Measurements from ENCODE around the gene ADAMTS13. TPM values are rescaled to one million over a fixed set of nuclear protein-coding genes. Genes with fewer than 3 reads are reported as not detected.
"Not testable (repeated sequence)": the region's sequence is repeated elsewhere in the genome, so short reads cannot be mapped to it uniquely, and the experiment has no call there.

The ADAMTS13 gene
- total RNA-seq, 2 experiments from 2014 or later, result 0.89 to 1.4 TPM

DNA sequence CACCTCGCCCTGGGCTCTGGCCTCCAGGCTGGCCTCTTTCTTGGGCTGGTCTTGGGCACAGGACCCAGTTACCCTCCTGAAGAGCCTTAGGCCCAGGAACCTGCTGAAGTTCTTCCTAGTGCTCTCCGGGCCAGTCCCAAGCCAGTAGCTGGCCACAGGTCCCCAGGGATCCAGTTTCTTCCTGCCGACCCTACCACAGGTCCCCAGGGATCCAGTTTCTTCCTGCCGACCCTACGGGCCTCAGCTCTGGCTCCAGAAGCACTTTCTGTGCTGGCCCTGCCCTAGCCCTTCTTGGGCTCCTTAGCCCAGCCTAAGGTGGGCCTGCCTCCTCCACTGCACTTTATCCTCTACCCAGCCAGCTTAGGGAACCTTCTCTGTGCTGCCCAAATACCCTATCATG is 19.4 kb downstream of the ADAMTS13 start:
- POLR2A ChIA-PET, result no interaction called here
- CTCF ChIA-PET, result no interaction called here

DNA sequence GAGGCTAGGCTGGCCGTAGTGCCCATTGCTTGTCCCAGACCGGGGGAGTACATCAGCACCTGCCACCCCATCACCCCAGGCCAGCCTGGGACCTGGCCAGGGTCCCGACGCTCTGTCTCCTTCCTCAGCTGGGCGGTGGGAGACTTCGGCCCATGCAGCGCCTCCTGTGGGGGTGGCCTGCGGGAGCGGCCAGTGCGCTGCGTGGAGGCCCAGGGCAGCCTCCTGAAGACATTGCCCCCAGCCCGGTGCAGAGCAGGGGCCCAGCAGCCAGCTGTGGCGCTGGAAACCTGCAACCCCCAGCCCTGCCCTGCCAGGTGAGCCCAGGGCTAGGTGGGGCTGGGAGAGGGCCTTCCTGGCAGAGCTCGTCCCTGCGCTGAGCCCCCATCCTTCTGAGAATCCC is 21.1 kb downstream of the ADAMTS13 start:
- CTCF ChIA-PET, result no interaction called here

DNA sequence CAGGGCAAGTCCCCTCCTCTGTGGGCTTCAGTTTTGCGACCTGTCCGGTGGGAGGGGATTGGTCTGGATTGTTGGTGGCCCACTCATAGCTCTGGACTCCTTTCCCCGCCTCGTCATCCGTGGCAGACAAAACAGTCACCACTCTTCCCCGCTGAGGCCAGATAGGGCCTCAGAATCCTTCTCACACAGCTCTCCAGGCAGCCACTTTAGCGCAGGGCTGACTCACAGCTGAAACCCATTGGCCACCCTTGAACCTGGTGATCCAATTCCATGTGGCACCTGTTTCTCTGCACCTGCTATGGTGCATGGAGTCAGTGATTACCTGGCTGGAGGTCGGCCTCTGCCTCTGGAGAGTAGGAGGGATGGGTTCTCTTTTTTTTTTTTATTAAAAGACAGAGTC is 21.8 kb downstream of the ADAMTS13 start:
- ChIA-PET CTCF (no interaction called here), POLR2A (no interaction called here)

More for the DNA sequence above, 21.1 kb downstream of the ADAMTS13 start:
- POLR2A ChIA-PET, result no interaction called here

DNA sequence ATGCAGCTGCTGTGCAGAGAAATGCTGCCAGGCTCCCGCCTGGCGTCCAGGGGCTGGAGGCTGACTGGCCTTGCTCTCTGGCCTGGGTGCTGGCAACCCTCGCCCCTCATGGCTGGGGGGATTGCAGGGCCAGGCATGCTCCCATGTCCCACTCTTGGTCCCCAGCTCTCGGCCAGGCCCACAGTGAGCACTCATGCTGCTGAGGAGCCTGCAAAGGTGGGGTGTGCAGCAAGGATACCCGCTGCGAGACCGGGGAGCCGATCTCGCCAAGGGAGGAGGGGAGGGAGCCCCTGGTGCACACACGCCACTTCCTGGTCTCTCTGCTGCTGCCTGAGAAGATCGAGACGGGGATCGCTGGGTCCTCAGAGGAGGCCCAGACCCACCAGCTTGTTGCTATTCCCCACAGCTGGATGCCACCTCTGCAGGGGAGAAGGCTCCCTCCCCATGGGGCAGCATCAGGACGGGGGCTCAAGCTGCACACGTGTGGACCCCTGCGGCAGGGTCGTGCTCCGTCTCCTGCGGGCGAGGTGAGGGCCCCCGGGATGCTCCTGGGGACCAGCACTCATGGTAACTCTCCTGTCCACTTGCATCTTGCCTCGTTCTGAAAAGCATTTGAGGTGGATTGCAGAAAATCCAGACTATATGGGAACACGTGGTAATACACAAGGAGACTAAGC is 23.3 kb downstream of the ADAMTS13 start:
- CTCF ChIA-PET, result no interaction called here
- POLR2A ChIA-PET, result no interaction called here

DNA sequence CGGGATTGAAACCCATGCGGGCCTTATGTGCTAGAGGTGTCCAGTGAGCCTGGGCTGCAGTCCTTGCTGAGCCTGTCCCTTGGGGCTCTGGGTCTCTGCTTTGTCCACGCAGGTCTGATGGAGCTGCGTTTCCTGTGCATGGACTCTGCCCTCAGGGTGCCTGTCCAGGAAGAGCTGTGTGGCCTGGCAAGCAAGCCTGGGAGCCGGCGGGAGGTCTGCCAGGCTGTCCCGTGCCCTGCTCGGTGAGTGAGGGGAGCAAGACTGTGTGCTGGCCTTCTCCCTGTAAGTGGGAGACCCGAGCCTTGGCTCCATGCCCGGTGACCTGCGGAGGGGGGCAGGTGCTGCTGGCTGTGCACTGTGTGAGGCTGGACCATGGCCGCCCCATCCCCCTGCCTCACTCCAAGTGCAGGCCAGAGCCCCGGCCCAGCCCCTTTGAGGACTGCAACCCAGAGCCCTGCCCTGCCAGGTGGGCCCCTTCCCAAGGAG is 26.4 kb downstream of the ADAMTS13 start:
- CTCF ChIA-PET, result no interaction called here
- POLR2A ChIA-PET, result no interaction called here

DNA sequence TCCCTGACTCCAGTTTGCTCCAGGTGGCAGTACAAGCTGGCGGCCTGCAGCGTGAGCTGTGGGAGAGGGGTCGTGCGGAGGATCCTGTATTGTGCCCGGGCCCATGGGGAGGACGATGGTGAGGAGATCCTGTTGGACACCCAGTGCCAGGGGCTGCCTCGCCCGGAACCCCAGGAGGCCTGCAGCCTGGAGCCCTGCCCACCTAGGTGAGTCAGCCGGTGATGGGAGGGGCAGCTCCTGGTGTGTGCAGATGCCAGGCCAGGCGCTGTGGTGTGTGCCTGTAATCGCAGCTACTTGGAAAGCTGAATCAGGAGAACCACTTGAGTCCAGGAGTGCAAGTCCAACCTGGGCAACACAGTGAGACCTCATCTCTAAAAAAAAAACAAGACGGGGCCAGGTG is 27.6 kb downstream of the ADAMTS13 start:
- POLR2A ChIA-PET, result no interaction called here
- CTCF ChIA-PET, result no interaction called here

DNA sequence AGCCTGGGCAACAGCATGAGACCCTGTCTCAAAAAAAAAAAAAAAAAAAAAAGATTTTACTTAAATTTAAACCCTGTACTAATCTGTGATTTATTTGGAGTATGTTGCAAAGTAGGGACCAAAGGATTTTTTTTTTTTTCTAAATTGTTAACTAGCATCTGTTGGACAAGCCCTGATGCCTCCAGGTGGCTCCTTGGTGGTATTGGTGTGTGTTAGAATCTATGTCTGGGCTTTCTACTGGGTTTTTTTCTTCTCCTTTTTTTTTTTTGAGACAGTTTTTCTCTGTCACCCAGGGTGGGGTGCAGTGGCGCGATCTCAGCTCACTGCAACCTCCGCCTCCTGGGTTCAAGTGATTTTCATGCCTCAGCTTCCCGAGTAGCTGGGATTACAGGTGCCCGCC is 29.7 kb downstream of the ADAMTS13 start:
- POLR2A ChIA-PET, CTCF ChIA-PET: not testable (repeated sequence)

DNA sequence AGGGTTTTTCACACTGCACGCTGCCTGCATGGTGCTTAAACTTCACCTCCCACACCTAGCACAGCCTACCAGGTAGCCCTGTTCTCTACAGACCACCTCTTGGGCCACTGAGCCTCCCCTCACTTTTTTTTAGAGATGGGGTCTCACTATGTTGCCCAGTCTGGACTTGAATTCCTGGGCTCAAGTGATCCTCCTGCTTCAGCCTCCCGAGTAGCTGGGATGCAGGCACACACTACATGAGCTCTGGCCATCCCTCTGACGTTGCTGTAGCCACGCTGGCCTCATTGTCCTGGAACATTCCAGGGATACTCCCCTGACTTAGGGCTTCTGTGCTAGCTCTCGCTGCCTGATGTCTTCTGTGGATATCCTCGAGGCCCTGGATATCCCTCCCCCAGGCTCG is 30.4 kb downstream of the ADAMTS13 start:
- CTCF ChIA-PET, result no interaction called here
- POLR2A ChIA-PET, result interaction anchor here (0.6 kb wide), 1 partner anchor 1053 kb away, joined by 7 read pairs; no protein-coding TSS in a partner anchor

DNA sequence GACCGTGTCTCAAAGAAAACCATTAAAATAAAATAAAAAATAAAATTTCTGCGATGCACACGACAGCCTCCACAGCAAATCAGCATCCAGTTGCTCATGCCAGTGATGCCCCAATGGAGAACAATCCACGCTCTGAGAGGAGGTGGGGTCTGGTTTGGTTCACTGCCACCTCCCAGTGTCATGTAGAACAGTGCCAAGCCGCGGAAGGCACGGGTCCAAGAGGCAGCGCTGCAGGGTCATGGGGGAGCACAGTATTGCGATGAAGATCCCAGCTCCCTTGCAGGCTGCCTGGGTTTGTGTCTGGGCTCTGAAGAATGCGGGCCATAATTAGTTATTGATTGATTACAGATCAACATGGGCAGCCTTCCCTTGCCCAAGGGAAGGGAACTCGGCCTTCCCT is 31.5 kb downstream of the ADAMTS13 start:
- CTCF ChIA-PET, result no interaction called here
- POLR2A ChIA-PET, result no interaction called here

DNA sequence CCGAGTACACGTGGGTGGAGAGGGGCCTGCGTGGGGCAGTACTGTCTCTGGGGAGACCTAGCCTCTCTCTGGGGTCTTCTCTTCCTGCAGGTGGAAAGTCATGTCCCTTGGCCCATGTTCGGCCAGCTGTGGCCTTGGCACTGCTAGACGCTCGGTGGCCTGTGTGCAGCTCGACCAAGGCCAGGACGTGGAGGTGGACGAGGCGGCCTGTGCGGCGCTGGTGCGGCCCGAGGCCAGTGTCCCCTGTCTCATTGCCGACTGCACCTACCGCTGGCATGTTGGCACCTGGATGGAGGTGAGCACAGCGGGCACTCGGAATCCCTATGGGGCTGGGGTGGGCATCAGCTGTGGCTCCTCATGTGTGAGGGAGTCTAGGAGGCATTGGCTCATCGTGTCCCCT is 32.2 kb downstream of the ADAMTS13 start:
- POLR2A ChIA-PET, result no interaction called here
- CTCF ChIA-PET, result interaction anchor here (0.5 kb wide), 1 partner anchor 28 kb away, joined by 4 read pairs; no protein-coding TSS in a partner anchor

DNA sequence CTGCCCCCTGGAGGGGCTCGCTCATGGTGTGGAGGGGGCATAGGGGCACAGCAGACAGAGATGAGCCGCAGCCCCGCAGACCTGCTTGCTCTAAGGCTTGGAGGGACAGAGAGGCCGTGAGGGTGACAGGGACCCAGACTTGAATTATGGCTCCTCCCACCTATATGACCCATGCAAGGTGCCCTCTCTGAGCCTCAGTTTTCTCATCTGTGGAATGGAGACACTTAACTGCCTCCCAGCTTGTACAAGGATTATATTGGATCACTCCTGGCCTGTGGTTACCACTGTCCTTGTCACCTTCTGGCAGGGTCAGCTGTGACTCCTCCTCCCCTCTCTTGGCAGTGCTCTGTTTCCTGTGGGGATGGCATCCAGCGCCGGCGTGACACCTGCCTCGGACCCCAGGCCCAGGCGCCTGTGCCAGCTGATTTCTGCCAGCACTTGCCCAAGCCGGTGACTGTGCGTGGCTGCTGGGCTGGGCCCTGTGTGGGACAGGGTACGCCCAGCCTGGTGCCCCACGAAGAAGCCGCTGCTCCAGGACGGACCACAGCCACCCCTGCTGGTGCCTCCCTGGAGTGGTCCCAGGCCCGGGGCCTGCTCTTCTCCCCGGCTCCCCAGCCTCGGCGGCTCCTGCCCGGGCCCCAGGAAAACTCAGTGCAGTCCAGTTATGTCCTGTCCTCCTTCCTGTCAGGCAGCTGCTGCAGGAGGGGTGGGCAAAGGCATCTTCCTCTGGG is 32.9 kb downstream of the ADAMTS13 start:
- ChIA-PET CTCF (interaction anchor here (0.5 kb wide), 1 partner anchor 28 kb away, joined by 4 read pairs; no protein-coding TSS in a partner anchor), POLR2A (no interaction called here)

DNA sequence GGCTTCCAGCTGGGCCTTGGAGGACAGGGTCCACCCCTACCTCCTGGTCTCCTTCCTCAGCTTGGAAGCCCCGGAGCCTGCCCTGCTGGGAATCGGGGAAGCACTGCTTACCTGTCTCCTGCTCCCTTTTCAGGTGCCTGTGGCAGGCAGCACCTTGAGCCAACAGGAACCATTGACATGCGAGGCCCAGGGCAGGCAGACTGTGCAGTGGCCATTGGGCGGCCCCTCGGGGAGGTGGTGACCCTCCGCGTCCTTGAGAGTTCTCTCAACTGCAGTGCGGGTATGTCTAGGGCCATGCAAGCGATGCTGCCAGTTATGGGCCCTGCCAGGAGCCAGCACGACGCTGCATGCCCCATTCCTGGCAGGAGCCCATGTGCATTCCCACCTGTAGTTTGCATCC is 33.8 kb downstream of the ADAMTS13 start:
- CTCF ChIA-PET, result no interaction called here

DNA sequence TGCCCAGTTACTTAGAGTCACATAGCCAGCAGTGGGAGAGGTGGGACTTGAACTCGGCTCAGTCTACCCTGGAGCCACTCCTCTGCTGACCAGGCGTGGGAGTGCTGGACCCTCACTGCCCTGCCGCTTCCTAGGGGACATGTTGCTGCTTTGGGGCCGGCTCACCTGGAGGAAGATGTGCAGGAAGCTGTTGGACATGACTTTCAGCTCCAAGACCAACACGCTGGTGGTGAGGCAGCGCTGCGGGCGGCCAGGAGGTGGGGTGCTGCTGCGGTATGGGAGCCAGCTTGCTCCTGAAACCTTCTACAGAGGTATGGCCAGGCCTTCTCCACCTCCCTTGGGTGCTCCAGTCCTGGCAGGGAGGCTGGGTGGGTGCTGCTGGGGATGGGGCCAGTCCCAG is 34.2 kb downstream of the ADAMTS13 start:
- ChIA-PET POLR2A (no interaction called here), CTCF (no interaction called here)

More for the DNA sequence above, 33.8 kb downstream of the ADAMTS13 start:
- POLR2A ChIA-PET, result no interaction called here

DNA sequence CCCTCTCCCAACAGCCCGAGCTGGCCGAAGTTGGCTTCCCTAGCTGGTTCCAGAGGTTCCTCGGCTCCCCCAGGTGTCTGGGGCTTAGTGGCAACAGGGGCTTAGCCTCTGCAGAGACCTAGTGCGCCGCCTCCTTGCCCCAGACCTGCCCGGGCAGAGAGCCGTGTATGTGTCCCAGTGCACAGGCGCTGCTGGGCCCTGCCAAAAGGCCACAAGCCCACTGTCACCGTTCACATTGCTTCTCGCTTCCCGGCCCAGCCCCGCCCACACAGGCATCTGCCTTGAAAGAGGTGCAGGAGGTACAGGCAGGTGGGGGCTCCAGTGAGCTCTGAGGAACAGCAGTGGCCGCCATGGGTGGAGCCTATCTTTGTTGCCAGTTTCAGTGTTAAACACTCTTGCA is 35.1 kb downstream of the ADAMTS13 start:
- CTCF ChIA-PET, result no interaction called here
- POLR2A ChIA-PET, result no interaction called here

DNA sequence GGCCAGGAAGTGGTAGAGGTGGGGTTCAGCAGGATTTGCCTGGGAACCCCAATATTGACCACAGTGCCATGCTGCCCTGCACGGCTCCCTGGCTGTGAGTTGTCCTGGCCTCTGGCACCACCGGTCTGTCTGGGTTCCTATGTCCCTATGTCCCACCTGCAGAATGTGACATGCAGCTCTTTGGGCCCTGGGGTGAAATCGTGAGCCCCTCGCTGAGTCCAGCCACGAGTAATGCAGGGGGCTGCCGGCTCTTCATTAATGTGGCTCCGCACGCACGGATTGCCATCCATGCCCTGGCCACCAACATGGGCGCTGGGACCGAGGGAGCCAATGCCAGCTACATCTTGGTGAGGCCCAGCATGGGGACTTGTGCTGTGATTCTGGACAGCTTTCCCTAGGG is 35.6 kb downstream of the ADAMTS13 start:
- ChIA-PET POLR2A (no interaction called here), CTCF (no interaction called here)

DNA sequence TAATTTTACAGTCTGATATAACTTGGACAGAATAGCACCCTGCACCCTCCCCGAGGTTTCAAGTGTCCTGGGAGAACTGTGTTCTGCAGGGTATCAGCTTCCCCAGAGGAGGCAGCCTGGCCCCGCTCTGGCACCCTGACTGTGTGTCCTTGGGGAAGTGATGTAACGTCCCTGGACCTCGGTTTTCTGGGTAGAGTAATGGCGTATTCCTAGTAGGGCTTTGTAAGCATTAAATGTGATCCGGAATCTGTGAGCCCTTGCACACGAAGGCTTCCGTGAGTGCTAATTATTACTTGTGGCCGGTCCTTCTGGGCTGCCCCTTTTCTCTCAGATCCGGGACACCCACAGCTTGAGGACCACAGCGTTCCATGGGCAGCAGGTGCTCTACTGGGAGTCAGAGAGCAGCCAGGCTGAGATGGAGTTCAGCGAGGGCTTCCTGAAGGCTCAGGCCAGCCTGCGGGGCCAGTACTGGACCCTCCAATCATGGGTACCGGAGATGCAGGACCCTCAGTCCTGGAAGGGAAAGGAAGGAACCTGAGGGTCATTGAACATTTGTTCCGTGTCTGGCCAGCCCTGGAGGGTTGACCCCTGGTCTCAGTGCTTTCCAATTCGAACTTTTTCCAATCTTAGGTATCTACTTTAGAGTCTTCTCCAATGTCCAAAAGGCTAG is 36.6 kb downstream of the ADAMTS13 start:
- CTCF ChIA-PET, result interaction anchor here (0.5 kb wide), 1 partner anchor 85 kb away, joined by 3 read pairs; no protein-coding TSS in a partner anchor
- POLR2A ChIA-PET, result interaction anchor here (0.5 to 1.5 kb wide), 4 partner anchors 9 to 88 kb away, joined by 3 to 4 read pairs (median 3); no protein-coding TSS in a partner anchor

DNA sequence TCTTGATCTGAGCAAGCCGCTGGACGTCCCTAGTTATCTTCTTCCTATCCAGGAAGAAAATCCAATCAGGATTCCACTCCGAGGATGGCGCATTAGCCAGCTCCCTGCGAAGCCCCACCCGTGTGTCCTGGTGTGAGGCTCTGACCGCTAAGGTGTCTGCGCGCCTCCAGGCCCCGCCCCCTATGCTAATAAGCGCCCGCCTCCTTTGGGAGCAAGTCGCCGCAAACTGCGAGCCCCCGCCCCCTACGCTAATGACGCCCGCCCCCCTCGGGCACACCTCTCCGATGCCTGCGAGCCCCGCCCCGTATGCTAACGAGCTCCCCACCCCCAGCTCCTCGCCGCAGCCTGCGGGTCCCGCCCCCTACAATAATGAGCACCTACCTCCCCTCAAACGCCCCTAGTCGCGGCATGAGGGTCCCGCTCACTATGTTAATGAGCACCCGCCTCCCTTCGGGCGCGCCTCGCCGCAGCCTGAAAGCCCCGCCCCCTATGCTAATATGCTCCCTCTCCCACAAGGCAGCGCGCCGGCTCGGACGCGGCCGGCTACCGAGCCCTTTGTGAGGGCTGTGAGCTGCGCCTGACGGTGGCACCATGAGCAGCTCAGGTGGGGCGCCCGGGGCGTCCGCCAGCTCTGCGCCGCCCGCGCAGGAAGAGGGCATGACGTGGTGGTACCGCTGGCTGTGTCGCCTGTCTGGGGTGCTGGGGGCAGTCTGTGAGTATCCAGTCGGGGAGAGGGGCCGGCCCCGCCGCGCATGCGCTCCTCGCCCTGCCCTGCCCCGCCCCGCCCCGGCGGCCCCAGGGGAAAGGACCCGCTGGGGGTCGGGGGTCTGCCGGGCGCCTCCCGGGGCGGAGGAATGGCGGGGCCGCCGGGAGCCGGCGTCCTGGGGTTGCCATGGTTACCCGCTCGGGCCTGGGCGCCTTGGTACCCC is 37.6 kb downstream of the ADAMTS13 start, which contains the start of gene CACFD1:
Gene CACFD1 (plus strand): TSS at position 503 of the 929 bp plus-strand sequence. CDS start 89 bp downstream, at position 592.
- POLR2A ChIA-PET, result interaction anchor here (0.6 to 2.1 kb wide), 5 partner anchors 8 to 790 kb away, joined by 3 to 7 read pairs (median 3); partner anchors contain the start of genes DDX31 and SLC2A6
- CTCF ChIA-PET, result interaction anchor here (0.5 to 0.7 kb wide), 2 partner anchors 25 to 86 kb away, joined by 3 read pairs; no protein-coding TSS in a partner anchor

DNA sequence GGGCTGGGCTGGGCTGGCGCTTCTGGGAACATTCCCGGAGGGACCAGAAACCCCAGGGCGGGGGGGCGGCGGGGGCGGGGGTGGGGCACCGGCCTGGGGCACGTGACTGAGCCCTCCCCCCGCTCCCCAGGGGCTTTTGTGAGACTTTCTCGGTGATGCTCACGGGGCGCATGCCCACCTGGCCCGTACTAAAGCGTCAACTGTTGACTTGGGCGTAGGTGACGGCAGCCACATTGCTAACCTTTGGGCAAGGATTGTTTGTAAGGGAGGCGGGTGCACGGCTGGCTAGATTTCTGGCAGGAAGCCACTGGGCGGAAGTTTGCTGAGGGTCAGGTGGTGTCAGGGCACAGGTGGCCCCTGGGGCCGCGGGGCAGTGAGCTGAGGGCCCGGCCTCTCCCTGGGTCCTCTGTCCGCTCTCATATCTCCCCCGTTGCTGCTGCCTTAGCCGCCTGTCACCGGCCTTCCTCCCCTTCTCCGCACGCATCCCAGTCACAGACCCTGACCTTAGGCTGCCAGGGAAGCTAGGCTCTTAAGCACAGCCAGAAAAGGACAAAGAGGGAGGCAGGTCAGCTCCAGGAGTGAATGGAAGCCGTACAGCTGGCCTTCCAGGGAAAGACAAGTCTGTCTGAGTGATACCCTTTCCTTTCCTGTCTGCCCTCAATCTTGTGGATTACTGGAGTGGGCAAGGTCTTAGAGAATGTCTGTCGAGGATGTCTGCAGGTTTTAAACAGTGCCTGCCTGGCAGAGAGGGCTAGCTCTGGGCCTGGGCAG is 38.4 kb downstream of the ADAMTS13 start:
- ChIA-PET CTCF (interaction anchor here (0.6 to 1.5 kb wide), 2 partner anchors 26 to 610 kb away, joined by 3 to 4 read pairs; no protein-coding TSS in a partner anchor), POLR2A (interaction anchor here (1.2 to 2.1 kb wide), 3 partner anchors 18 to 90 kb away, joined by 3 to 7 read pairs (median 4); partner anchors contain the start of gene SLC2A6)
